Neural crest cell (in vitro differentiated cells): ENCODE results near the gene PLAAT5. TPM values are rescaled to one million over a fixed set of nuclear protein-coding genes. Genes with fewer than 3 reads are reported as not detected.

ENCODE experiments used
- DNase-seq: peaks from one replicate; pipeline ENCODE4 v3.0.0; 2021; ENCODE audit warnings: low read depth, mixed read lengths, low spot score
- H3K27ac Mint-ChIP-seq: one replicate; pipeline ENCODE4 v1.8.0; 2021; ENCODE audit warnings: mild to moderate bottlenecking, mixed read lengths; ENCODE audit not compliant: unreplicated experiment
- H3K27me3 Mint-ChIP-seq: 2 replicates; pipeline ENCODE4 v1.8.0; 2021; ENCODE audit warnings: low read depth, mild to moderate bottlenecking, mixed read lengths
- H3K36me3 Mint-ChIP-seq: 2 replicates; pipeline ENCODE4 v1.8.0; 2021; ENCODE audit warnings: low read depth, mild to moderate bottlenecking, mixed read lengths
- H3K4me1 Mint-ChIP-seq: 2 replicates; pipeline ENCODE4 v1.8.0; 2021; ENCODE audit warnings: mixed read lengths
- H3K4me3 Mint-ChIP-seq: one replicate; pipeline ENCODE4 v1.8.0; 2021; ENCODE audit warnings: mild to moderate bottlenecking, mixed read lengths
- H3K9me3 Mint-ChIP-seq: 2 replicates; pipeline ENCODE4 v1.8.0; 2021; ENCODE audit warnings: mixed read lengths
- CTCF ChIP-seq: fragments of 200-600 bp; sonication (generic); conservative IDR thresholded peaks from 2 replicates; pipeline ENCODE4 v1.5.0; 2021; ENCODE audit warnings: antibody characterized with exemption, mild to moderate bottlenecking
- total RNA-seq: library from RNA; stranded (reverse); gene quantifications from 2 replicates; pipeline ENCODE4 v1.2.1, GENCODE V29; 2021

PLAAT5 gene
- total RNA-seq, 1 donor from 2014 or later, result 0.77 TPM

DNA sequence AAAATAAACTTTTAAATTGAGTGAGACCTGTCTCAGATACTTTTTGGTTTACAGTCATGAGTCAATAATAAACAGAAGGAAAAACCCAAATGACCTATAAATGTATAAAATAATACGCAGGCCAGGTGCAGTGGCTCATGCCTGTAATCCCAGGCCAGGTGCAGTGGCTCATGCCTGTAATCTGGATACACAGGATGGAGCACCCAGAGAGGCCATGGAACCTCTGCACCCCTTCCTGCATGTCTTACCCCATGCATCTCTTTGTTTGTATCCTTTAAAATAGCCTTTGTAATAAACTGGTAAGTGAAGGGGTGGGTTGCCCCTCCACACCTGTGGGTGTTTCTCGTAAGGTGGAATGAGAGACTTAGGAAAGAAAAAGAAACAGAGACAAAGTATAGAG is 36.7 kb upstream of the PLAAT5 start:
- Mint-ChIP-seq H3K36me3 (no peaks in the 10 kb centered on the region), H3K27me3 (peaks cover 42% of the 10 kb centered on the region), H3K27ac (no peak overlapping the region), H3K9me3 (peaks cover 4% of the 10 kb centered on the region), H3K4me3 (no peak overlapping the region), H3K4me1 (peaks cover 15% of the 10 kb centered on the region)
- no peak for TF ChIP-seq CTCF
- DNase-seq, result no peak

GRCh38 chr11:63523151-63523550 is 32.2 kb upstream of the PLAAT5 start:
- Mint-ChIP-seq H3K36me3 (no peaks in the 10 kb centered on the region), H3K4me3 (no peak overlapping the region), H3K27ac (no peak overlapping the region), H3K4me1 (no peaks in the 10 kb centered on the region), H3K27me3 (peaks cover 13% of the 10 kb centered on the region), H3K9me3 (peaks cover 4% of the 10 kb centered on the region)
- TF ChIP-seq CTCF, result no peak
- DNase-seq, result no peak

DNA sequence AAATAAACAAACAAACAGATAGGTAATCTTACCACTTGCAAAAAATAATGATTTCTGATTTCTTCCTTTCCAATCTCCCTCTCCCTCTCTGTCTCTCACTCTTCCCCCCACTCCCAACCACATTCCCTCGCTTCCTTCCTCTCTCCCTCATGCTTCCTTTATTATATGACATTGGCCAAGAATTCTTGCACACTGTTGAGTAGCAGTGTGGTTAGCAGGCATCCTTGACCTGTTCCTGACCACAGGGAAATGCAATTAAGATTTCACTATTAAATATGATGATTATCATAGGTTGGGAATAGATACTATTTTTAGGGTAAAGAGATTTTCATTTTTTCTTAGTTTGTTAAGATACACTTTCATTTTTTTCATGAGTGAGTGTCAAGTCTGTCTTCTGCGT is 30.9 kb upstream of the PLAAT5 start:
- DNase-seq, result no peak
- Mint-ChIP-seq H3K36me3 (no peaks in the 10 kb centered on the region), H3K27me3 (peaks cover 6% of the 10 kb centered on the region), H3K27ac (no peak overlapping the region), H3K4me3 (no peak overlapping the region), H3K9me3 (peaks cover 4% of the 10 kb centered on the region), H3K4me1 (no peaks in the 10 kb centered on the region)
- no peak for TF ChIP-seq CTCF

DNA sequence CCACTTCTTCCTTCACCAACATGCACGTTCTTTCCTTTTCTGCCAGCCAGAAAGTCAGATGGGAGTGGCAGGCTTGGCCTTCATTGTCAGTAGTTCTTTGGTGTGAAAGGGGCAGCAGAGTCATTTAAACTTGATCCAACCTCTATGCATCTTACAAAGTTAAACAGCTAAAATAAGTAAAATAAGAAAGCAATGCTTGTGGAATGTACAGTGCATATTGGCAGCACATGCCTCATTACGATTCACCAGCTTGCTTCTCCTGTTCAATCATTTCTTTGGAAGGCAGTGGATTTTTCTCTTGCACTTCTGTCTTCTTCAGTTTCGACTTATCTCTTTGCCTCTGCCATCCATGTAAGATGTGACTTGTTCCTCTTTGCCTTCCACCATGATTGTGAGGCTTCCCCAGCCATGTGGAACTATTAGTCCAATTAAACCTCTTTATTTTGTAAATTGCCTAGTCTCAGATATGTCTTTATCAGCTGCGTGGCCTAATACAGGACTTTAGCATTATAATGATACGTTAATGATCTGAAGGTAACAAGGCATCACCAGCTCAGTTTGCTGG is 29.7 kb upstream of the PLAAT5 start:
- no peak for TF ChIP-seq CTCF
- no peaks in the 10 kb centered on the region for H3K4me1 Mint-ChIP-seq
- H3K27ac Mint-ChIP-seq, result no peak overlapping the region
- peaks cover 6% of the 10 kb centered on the region for H3K27me3 Mint-ChIP-seq
- no peaks in the 10 kb centered on the region for H3K36me3 Mint-ChIP-seq
- DNase-seq, result no peak
- H3K4me3 Mint-ChIP-seq, result no peak overlapping the region
- peaks cover 4% of the 10 kb centered on the region for H3K9me3 Mint-ChIP-seq

DNA sequence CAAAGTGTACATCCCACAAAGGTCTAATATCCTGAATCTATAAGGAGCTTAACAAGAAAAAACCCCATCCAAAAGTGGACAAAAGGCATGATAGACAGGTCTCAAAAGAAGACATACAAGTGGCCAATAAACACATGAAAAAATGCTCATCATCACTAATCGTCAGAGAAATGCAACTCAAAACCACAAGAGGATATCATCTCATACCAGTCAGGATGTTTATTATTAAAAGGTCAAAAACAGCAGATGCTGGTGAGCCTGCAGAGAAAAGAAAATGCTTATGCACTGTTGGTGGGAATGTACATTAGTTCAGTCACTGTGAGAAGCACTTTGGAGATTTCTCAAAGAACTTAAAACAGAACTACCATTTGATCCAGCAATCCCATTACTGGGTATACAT is 27.6 kb upstream of the PLAAT5 start:
- H3K4me1 Mint-ChIP-seq, result no peaks in the 10 kb centered on the region
- no peak for TF ChIP-seq CTCF
- H3K27me3 Mint-ChIP-seq, result peaks cover 4% of the 10 kb centered on the region
- no peak overlapping the region for H3K4me3 Mint-ChIP-seq
- no peak overlapping the region for H3K27ac Mint-ChIP-seq
- H3K36me3 Mint-ChIP-seq, result no peaks in the 10 kb centered on the region
- DNase-seq, result no peak
- H3K9me3 Mint-ChIP-seq, result peaks cover 3% of the 10 kb centered on the region
